Measurements from ENCODE around the gene CADPS.

CADPS gene

DNA sequence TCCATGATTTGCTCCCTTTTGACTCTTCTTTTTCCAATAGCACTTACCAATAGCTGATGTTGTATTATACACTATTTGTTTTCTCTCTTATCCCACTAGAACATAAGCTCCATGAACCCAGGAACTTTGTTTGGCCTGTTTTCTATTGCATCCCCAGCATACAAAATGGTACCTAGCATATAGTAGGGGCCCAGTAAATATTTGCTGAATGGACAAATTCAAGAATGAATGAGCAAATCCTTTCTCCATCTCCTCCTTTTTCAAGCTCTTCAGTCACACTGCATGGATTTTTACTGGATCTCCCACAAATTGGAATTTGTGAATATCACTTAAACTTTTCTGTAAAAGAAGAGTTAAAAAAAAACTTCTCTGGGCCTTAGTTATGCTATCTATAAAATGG, 435.2 kb downstream of the CADPS start:
- DNase-seq (ENCODE audit: low read depth, low spot score) = no peak

DNA sequence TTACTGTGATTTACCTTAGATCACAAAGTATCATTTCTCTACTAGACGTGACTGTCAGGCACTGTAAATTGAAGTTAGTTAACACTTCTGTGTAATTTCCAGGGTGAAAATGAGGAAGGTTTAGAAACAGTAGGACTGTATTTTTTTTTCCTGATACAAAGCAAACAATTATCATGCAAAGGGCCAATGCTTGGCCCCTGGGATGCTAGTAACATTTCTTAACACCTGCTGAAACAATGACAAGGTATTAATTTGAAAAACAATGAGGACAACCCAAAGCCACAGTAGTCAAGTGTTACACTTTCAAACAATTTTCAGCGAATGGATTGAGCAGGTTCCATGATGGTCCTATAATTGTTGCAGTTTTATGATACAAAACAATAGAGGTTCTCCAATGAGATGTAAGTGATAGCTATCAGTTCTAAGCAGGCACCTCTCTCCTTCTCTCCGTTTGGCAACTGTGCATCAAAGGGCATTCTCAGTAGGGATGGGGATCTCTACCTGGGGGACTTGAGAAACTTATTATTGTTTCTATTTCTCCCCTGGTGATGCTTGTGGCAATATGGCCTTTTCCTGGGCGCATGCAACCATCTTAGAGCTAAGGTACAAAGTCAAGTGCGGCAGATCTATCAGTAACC, 435.9 kb downstream of the CADPS start:
- no peak for DNase-seq (ENCODE audit: low read depth, low spot score)

DNA sequence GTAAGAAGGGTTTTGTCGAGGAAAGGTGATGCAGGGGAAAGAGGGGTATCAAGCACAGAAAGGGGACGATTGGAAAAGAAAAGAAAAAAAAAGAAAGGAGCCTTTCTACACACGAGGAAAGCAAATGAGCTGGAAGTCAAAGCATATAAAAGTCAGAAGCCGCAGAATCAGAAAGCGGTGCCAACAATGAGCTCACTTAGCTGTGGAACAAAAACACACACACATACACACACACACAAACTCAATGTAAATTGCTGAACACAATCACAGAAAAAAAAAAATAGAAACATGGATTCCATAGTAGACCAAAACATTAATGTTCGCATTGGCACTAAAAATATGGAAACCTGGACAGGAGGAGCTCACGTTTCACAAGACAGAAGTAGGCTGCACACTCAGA, 438.4 kb downstream of the CADPS start:
- DNase-seq (ENCODE audit: low read depth, low spot score) = no peak

DNA sequence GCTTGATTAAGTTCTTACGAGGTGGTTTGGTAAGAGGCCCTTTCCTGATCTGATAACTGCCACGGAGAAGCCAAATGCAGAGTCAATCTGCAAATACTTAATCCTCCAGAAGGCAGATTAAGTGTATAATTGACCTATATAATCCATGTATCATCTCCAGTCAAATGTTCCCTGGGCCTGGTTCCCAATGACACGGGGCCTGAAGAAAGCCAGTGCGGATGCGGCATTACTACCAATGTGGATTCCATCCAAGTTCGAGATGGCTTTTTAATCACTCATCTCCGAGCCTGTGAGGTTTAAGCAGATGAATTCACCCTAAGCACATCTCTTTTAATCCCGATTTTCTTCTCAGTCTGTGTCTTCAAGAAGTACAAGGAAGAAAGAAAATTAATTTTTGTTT, 441.8 kb downstream of the CADPS start:
- DNase-seq (ENCODE audit: low read depth, low spot score) = no peak

DNA sequence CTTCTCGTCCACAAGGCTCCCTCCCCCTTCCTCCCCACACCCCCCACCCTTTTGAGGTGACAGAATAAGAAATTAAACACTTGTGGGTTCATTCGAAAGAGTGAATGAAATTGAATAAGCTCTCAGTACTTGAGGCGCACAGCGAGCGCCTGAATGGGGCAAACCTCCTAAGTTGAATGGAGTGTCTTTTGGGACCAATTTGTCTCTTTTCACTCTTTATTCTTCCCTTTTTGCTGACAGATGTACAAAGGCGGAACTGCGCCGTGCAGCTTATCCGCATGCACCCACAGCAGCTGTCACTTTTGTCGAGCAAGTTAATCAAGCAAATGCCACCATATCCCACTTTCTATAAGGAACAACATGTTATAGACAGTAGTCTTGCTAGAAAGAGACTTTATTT, 454.0 kb downstream of the CADPS start:
- no peak for DNase-seq (ENCODE audit: low read depth, low spot score)

DNA sequence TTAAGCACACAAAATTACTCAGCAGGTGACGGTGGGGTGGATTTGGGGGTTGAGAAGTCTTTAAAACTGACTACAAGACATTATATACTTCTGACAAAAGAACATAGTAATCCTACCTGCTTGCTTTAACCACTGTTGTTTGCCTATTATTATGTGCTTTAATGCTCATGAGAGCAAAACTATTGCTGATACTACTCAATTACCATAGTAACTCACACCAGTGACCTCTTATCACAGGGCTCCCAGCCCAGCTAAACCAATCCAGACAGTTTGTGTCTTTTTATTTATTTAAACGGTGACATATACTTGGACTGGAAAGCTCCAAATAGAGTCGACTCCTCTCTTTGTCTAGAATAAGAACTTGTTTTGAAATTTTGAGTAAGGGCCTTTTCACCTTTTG, 459.1 kb downstream of the CADPS start:
- DNase-seq (ENCODE audit: low read depth, low spot score) = no peak

DNA sequence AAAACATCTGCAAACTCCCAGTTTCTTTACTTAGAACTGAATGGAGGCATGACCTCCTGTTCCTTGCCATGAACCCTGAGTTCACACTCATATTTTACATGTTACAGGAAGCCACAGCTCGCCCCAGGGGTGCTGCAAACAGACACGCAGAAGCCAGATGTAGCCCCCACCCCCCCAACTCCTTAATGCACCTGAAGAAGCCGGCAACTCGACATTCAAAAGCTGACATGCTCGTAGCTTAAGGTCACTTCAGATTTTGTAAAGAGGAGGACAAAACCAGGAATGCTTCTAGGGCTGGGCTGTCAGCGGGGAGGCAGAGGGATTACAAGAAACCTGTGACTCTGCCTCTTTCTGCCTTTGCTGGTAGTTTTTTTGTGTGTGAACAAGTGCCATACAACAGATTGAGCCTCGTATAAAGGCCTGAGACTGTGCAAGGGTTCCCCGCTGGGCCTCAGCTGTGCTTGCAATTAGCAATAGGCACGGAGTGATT, 459.9 kb downstream of the CADPS start:
- peak; percentile 73 for DNase-seq (ENCODE audit: low read depth, low spot score)

DNA sequence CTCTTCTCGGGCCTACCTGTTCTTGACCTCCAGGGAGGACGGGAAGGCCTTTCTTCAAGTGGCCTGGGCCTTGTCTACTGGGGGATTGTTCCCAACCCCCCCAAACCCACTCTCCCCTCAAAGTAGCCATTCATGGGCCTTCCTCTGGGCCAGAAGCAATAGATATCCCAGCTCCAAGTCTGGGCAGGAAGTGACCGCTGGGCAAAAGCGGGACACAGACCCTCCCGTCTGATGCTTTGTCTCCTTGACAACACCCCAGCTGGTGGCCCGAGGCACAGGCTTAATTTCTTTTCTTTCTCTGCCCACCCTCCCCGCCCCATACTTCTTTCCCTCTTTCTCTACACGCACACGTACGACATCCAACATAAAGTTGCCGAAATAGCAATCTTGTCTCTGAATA, 460.4 kb downstream of the CADPS start:
- DNase-seq (ENCODE audit: low read depth, low spot score) = no peak

DNA sequence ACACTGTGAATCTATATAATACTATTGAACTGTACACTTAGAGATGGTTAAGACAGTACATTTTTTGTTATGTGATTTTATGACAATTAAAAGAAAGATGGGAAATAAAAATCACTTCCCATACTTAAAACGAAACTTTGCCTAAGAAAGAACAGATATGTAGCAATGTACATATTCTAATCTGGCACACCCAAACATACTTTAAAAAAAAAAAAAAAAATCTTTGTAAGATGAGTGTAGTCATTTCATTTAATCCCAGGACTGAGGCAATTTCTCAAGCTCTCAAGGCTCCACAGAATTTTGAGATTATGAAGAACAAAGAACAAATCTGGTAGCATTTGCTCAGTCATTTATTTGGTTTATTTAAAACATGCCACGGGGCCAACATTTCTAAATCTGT, 461.5 kb downstream of the CADPS start:
- DNase-seq (ENCODE audit: low read depth, low spot score) = no peak

DNA sequence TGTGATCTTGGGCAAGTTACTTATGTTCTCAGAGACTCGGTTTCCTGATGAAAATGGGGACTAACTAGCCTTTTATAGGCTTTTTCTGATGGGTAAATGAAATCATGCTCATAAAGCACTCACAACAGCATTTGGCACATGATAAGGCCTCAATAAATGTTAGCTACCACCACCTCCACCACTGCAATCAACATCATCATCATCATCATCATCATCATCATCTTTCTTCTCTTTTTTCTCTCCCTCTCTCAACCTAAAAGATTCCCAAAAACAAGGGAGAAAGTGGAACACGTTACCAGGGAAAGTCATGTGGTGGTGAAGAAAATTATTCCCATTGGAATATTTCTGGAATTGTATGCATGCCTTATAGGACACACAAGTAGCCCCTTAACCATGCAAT, 468.3 kb downstream of the CADPS start:
- no peak for DNase-seq (ENCODE audit: low read depth, low spot score)

DNA sequence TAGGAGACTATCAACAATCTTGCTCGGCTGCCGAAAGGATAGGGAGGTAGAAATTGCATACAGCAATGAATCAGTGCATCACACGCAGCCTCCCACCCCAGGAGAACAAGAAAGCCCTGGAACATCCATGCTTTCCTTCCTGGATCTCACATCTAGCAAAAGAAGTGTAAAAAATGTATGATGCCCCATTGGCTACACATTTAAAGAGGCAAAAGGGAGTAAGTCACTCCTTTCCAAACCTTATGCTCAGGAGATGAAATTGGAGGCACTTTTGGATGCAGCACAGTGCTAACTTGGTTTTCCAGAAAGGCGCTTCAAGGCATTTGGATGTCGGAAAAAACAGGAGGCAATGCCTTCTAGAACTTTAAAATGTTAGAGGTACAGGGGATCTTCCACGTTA, 469.6 kb downstream of the CADPS start:
- no peak for DNase-seq (ENCODE audit: low read depth, low spot score)

DNA sequence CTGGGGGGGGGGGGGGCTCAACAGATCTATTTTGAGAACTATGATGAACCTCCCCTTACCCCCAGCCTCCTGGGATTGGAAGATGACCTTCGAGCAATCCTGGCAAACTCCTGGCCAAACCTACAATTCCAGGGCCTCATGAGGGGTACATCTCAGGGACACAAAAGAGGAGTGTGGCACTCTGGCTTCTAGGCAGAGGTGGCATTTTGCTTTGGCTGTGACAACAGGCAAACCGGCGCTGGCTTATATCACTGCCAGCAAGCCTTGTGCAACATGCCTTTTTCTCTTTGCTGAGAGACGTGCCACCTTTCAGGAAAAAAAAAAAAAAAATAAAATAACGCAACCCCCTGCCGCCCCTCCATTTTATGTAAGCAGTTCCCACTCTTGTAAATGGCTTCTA, 470.1 kb downstream of the CADPS start:
- no peak for DNase-seq (ENCODE audit: low read depth, low spot score)

DNA sequence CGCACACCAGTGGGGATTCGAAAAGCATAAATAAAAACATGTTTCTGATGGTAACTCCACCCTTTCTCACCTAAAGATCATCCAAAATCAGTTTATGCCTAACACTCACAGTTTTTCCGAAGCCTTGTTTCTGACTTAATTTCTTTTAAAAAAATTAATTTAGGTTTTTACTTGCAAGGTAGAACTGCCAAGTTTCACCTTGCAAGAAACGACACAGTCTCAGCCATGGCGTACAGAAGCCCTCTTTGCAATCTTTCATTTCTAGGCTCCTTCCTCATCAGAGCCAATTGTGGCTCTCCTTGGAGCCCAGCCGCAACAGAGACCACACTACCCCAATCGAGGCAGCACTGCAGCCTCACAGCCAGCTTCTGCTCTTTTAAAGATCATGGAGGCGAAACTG, 470.9 kb downstream of the CADPS start:
- DNase-seq (ENCODE audit: low read depth, low spot score) = no peak

DNA sequence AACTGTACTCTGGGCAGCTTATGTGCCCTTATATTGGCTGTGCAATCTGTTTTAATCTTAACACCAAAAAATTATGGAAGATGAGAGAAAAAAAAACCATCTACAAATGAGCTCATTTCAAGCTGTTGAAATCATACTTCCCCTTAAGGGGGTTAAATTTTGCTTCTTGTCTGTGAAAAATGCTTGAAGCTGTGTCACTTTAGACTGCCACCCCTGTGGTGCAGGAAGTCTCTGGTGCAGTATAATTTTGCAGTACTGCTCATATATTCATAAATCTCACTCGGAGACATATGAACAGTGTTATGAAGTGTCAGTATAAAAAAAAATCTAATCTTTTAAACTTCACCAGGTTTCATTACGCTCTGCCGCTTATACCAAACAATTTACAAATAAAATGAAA, 471.5 kb downstream of the CADPS start:
- no peak for DNase-seq (ENCODE audit: low read depth, low spot score)

DNA sequence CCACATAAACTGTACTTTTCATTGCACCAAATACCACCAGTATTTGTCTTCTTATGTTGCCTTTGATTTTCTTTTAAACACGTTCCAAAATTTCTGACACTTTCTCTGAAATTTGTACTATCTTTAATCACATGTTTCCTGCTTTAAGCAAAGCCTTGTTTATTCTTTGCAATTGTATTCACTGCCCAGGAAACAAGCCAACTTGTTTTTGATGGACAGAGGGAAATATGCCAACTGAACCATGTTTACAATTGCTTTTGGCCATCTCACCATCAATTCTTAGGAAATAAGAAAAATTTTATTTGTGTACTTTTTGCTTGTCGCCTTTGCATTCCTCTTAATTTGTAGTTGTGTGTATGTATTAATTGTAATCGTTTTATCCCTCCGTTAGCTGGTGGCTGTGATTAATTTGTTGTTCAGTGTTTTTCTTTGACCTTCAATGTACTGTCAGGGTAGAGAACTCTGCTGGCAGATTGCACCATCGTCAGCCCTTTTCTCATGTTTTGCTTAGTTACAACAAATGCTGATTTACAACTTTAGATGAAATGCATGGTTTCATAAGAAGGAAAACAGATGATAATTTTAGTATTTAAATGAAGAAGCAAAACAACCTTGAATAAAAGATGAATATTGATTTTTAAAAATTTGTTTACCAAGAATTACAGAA, 482.5 kb downstream of the CADPS start:
- DNase-seq (ENCODE audit: low read depth, low spot score) = no peak

DNA sequence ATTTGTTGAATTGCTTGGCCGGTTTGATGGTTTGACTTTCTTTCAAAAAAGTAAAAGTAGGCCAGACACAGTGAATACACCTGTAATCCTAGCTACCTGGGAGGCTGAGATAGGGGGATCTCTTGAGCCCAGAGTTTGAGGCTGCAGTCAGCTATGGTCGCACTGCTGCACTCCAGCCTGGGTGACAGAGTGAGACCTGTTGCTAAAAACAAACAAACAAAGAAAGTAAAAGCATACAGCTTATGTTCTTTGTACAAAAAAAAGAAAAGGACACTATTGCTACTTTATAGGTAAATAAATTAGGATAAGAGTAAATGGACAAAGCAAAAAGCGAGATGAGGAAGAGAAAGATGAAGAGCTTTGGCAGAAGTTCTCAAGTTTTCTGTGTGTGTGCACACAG, 488.0 kb downstream of the CADPS start:
- no peak for DNase-seq (ENCODE audit: low read depth, low spot score)

DNA sequence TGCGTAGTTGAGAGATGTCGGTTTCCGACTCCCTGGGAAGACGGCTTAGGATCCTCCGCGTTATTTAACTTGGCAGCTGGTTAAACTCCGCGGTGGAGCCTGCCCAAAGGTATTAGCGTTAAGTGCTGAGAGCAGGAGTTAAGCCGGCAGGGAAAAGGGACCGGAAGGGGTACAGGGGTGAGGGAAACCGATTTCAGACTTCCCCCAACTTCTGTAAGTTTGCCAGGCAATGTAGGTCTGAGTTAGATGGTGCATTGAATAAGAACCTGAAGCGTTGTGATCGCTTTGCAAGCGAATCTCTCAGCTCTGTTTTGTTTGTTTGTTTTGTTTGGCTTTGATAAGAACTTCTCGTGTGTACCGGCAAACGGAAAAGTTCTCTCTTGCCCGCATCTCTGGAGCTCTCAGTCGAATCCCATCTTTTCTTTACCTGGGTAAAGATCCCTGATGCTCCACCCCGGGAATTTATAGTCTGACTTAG, 495.9 kb downstream of the CADPS start:
- no peak for DNase-seq (ENCODE audit: low read depth, low spot score)

DNA sequence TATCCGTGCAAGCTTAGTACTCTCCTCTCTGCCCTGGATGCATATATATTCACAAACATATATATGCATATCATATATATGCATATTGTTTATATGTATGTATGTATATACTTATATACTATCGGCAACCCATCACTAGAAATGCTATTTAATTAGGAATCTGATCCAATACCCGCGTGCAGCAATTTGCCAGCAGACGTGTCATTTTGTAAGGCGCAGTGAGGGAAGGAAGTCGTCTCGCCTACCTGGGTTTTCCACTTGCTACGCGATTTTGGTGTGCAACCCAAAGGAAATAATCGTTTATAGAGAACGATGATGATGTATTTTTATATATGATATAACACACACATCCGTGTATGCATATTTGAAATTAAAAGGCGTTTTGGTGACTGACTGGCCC, 496.3 kb downstream of the CADPS start:
- DNase-seq (ENCODE audit: low read depth, low spot score) = no peak

DNA sequence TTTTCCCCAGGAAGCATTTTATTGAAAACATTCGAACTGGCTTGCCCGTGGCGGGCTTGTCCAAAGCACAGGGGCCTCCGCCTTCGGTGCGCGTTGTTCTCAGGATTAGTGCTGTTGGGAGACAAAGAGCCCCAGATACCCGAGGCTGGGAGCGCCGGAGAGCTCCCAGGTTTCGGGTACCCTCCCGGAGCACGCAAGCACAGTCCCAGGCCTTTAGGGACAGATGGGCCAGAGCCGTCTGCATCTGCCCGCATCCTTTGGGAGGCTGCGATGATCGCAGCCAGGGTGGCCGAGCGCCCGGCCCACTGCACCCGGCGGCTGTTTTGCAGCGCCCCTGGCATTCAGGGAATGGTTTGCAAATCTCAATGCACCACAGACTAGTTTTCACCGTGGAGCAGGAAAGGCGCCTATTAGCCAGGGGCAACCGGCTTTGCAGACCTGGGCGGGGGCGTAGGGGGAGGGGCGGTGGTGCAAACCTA, 496.9 kb downstream of the CADPS start:
- DNase-seq (ENCODE audit: low read depth, low spot score) = no peak

DNA sequence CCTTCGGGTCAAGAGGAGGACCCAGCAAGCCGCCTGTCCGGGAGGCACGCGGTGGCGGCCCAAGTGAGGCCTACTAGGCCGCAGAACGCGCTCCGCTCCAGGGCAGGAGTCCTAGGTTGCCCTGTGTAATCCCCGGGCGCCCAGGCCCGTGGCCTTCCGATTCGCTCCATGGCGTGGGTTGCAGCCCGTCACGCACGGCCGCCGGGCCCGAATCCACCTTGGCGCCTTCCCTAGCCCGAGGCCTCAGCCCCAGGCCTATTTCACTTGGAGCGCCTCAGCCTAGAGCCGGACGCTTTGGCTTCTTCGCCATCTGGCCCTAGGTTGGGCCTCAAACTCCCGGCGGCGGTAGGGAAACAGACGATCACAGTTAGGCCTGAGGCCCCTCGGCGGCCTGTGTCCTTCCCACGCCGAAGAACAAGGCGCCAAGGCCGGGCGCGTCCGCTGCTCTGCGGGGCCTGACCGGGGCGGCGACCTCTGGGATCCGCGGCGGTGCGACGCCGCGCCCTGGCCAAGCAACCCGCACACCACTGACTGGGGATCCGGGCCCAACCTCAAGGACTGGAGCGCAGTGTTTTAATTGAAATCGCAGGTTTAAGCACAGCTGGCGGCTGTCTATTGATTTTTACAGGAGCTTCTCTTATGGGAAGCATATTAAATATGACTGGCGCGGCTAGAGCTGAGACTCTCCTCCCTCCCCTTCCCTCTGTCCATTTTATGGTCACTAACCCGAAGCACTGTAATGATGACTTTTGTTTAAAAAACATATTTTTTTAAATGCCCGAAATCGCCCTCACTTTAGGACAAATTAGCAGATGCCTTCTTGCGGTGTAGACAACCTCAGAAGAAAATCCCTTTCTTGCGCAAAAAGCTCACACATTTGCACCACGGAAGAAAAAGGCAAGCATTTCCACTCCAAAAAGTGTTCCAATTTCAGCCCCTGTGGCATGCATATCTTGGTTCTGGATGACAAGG, 498.0 kb downstream of the CADPS start:
- DNase-seq (ENCODE audit: low read depth, low spot score) = no peak

DNA sequence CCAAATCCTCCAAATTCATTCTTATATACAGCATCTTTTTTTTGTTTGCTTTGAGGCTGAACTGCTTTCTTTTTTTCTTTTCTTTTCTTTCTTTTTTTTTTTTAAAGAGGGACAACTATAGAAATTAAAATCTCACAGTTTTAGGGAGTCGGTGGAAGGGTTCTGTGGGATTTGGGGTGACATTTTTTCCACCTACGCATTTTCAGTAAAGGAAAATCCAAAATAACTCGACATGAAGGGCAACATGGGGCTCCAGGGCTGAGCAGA, 498.8 kb downstream of the CADPS start:
- no peak for DNase-seq (ENCODE audit: low read depth, low spot score)

DNA sequence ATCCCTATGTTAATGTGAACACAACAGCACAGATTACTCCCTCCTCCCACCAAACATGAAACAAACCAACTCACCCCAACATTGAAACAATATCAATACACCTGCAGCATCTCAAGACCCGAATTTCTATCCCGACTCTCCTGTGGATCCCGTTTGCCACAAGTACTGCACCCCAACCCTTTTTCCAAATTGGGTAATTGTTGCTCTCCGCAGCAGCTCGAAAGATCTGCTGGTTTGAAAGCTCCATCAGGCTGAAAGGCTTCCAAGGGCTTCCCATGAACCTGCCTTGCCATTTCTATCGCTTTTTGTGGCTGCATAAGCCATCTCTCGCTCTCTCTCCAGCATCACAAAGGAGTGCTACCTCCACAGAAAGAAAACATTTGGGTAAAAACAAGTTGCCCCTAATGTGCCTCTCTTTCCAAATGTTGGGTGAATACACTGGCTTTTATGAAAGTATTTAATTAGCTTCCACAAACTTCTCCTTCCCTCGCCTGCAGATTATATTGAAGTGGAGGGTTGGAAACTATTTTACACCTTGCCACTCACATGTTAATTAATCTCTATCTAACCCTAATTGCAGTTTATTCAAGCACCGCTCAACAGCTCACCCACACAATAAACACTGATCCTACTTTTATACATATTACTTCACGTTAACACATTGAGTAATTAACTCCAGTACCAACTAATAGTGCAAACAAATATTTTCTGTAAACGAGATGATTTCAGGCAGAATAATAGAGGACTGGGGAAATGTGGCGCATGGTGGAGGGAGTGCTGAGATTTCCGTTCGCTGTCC, 499.4 kb downstream of the CADPS start:
- no peak for DNase-seq (ENCODE audit: low read depth, low spot score)
